ENCODE results near the gene MYEOV.

Gene MYEOV

DNA sequence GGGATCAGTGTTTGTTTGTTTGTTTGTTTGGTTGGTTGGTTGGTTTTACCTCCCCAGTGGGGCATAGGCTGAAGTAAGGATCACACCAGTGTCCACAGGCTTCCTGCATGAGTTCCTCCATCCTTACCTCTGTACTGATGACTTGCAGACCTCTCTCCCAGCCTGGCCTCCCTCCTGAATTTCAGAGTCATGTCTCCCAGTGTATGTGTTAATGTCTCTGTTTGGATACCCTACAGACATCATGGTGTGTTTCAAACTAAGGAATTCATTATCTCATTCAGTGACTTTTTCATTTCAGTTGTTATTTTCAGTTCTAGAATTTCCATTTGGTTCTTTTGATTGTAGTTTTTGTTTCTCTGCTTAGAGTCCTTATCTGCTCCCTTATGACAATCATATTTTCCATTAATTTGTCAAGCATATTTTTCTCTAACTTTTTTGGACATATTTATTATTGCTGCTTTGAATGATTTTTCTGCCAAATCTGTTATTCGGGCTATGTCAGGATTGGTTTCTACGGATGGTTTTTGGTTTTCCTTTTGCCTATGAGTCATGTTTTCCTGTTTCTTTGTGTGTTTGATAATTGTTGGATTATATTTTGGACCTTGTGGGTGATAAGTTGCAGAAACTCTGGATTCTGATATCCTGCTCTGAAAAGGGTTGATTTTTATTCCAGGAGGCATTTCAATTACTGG lies 23.6 kb downstream of the MYEOV start:
- no peaks in the 10 kb centered on the region for H3K36me3 ChIP-seq (ENCODE audit: control insufficient read depth, insufficient read depth, low read length)
- 91 to 97% methylated on average over 2 of the region's 2 CpGs for WGBS, 2 experiments
- H3K27me3 ChIP-seq (ENCODE audit: control insufficient read depth, insufficient read depth, low read length, poor library complexity, severe bottlenecking), result no peaks in the 10 kb centered on the region
- no peaks in the 10 kb centered on the region for H3K9me3 ChIP-seq (ENCODE audit: control insufficient read depth, low read length)
- no peak overlapping the region for H3K4me3 ChIP-seq (ENCODE audit: insufficient read depth, low read depth, low read length)
- H3K27ac ChIP-seq (ENCODE audit: insufficient read depth, low read depth, low read length, poor library complexity, severe bottlenecking), result no peak overlapping the region
- no peaks in the 10 kb centered on the region for H3K4me1 ChIP-seq (ENCODE audit: control insufficient read depth, insufficient read depth, low read length)

- Histone ChIP-seq H3K4me1 (ENCODE audit: control insufficient read depth, insufficient read depth, low read length) (no peaks in the 10 kb centered on the region), H3K27me3 (ENCODE audit: control insufficient read depth, insufficient read depth, low read length, poor library complexity, severe bottlenecking) (no peaks in the 10 kb centered on the region), H3K27ac (ENCODE audit: insufficient read depth, low read depth, low read length, poor library complexity, severe bottlenecking) (no peak overlapping the region), H3K4me3 (ENCODE audit: insufficient read depth, low read depth, low read length) (no peak overlapping the region), H3K36me3 (ENCODE audit: control insufficient read depth, insufficient read depth, low read length) (no peaks in the 10 kb centered on the region), H3K9me3 (ENCODE audit: control insufficient read depth, low read length) (no peaks in the 10 kb centered on the region)
- 85 to 94% methylated on average over 1 of the region's 1 CpG for WGBS, 2 experiments
Measured at GRCh38 chr11:69318093-69318420, 24.1 kb downstream of the MYEOV start.

GRCh38 chr11:69319255-69320106 lies 25.5 kb downstream of the MYEOV start:
- H3K9me3 ChIP-seq (ENCODE audit: control insufficient read depth, low read length), result no peaks in the 10 kb centered on the region
- no peak overlapping the region for H3K27ac ChIP-seq (ENCODE audit: insufficient read depth, low read depth, low read length, poor library complexity, severe bottlenecking)
- WGBS, 2 experiments, result 87% methylated on average over 13 of the region's 13 CpGs
- no peaks in the 10 kb centered on the region for H3K27me3 ChIP-seq (ENCODE audit: control insufficient read depth, insufficient read depth, low read length, poor library complexity, severe bottlenecking)
- H3K4me1 ChIP-seq (ENCODE audit: control insufficient read depth, insufficient read depth, low read length), result no peaks in the 10 kb centered on the region
- H3K36me3 ChIP-seq (ENCODE audit: control insufficient read depth, insufficient read depth, low read length), result no peaks in the 10 kb centered on the region
- H3K4me3 ChIP-seq (ENCODE audit: insufficient read depth, low read depth, low read length), result no peak overlapping the region

DNA sequence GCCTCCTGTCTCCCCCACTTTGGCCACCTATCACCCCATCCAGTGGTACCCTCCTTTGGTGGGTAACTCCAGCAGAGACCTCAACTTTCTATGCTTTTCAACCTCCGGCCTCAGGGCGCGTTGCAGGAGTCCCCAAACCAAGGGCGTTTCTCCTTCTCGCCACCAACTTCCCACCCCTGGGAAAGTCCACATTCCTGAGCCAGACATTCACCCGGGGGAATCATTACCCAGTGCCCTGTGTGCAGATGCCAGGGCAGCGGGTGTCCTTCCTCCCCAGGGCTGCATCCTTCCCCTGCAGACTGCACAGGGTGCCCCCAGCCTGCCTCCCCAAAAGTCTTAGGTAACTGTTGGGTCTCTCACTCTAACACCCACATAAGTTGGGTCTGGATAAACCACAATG lies 26.4 kb downstream of the MYEOV start:
- Histone ChIP-seq H3K4me3 (ENCODE audit: insufficient read depth, low read depth, low read length) (no peak overlapping the region), H3K4me1 (ENCODE audit: control insufficient read depth, insufficient read depth, low read length) (no peaks in the 10 kb centered on the region), H3K27me3 (ENCODE audit: control insufficient read depth, insufficient read depth, low read length, poor library complexity, severe bottlenecking) (no peaks in the 10 kb centered on the region), H3K36me3 (ENCODE audit: control insufficient read depth, insufficient read depth, low read length) (no peaks in the 10 kb centered on the region), H3K27ac (ENCODE audit: insufficient read depth, low read depth, low read length, poor library complexity, severe bottlenecking) (no peak overlapping the region), H3K9me3 (ENCODE audit: control insufficient read depth, low read length) (no peaks in the 10 kb centered on the region)
- 94 to 95% methylated on average over 7 of the region's 7 CpGs for WGBS, 2 experiments

DNA sequence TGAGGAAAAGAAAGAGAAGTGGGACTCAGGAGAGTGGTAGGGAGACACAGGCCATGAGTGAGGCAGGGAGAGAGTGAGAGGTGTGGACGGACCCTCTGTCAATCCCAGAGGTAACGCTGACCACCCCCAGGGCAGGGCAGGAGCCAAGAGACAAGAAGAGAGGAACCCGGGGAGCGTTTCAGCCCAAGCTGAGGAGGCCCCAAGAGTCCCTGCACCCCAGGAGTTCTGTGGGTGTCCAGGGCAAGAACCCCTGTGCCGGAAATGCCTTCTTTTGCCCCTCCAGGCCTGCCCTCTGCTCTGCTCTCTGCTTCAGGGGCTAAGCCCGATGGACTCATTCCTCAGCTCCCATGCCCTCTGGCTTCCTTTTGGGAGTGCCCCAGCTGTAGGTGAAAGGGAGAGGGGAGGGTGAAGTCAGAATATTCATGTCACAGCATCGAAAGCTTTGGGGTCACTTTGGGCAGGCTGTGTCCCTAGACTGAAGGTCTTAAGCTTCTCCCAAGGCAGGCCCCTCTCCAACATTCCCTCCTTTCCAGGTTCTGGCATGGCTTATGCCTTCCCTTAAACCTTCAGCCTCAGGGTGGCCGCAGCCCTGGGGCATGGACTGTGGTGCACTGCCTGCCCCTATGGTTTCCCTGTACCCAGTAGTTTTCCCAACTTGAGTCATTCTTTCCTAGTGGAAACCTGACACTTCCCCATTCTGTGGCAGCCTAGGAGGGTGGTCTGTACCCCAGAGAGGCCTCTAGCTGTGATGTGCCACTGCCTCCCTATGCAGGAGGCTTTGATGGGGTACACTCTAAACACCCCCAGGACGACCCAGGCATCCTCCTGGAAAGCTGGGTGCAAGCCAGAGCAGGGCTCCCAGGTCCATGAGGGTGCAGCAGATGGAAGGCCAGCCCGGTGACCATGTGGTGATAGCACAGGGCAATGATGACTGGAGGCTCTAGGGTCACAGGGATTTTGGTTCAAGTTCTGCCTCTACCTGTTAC lies 27.1 kb downstream of the MYEOV start:
- Histone ChIP-seq H3K4me1 (ENCODE audit: control insufficient read depth, insufficient read depth, low read length) (no peaks in the 10 kb centered on the region), H3K4me3 (ENCODE audit: insufficient read depth, low read depth, low read length) (no peak overlapping the region), H3K9me3 (ENCODE audit: control insufficient read depth, low read length) (no peaks in the 10 kb centered on the region), H3K27ac (ENCODE audit: insufficient read depth, low read depth, low read length, poor library complexity, severe bottlenecking) (no peak overlapping the region), H3K36me3 (ENCODE audit: control insufficient read depth, insufficient read depth, low read length) (no peaks in the 10 kb centered on the region), H3K27me3 (ENCODE audit: control insufficient read depth, insufficient read depth, low read length, poor library complexity, severe bottlenecking) (no peaks in the 10 kb centered on the region)
- 80 to 81% methylated on average over 10 of the region's 10 CpGs for WGBS, 2 experiments

GRCh38 chr11:69321877-69322361 lies 28.0 kb downstream of the MYEOV start:
- Histone ChIP-seq H3K4me1 (ENCODE audit: control insufficient read depth, insufficient read depth, low read length) (no peaks in the 10 kb centered on the region), H3K27me3 (ENCODE audit: control insufficient read depth, insufficient read depth, low read length, poor library complexity, severe bottlenecking) (no peaks in the 10 kb centered on the region), H3K9me3 (ENCODE audit: control insufficient read depth, low read length) (no peaks in the 10 kb centered on the region), H3K27ac (ENCODE audit: insufficient read depth, low read depth, low read length, poor library complexity, severe bottlenecking) (no peak overlapping the region), H3K4me3 (ENCODE audit: insufficient read depth, low read depth, low read length) (no peak overlapping the region), H3K36me3 (ENCODE audit: control insufficient read depth, insufficient read depth, low read length) (no peaks in the 10 kb centered on the region)
- 90 to 91% methylated on average over 5 of the region's 5 CpGs for WGBS, 2 experiments

GRCh38 chr11:69325446-69325845 lies 31.5 kb downstream of the MYEOV start:
- H3K36me3 ChIP-seq (ENCODE audit: control insufficient read depth, insufficient read depth, low read length), result no peaks in the 10 kb centered on the region
- WGBS, 2 experiments, result 93% methylated on average over 8 of the region's 8 CpGs
- H3K4me3 ChIP-seq (ENCODE audit: insufficient read depth, low read depth, low read length), result no peak overlapping the region
- no peaks in the 10 kb centered on the region for H3K27me3 ChIP-seq (ENCODE audit: control insufficient read depth, insufficient read depth, low read length, poor library complexity, severe bottlenecking)
- H3K9me3 ChIP-seq (ENCODE audit: control insufficient read depth, low read length), result no peaks in the 10 kb centered on the region
- no peaks in the 10 kb centered on the region for H3K4me1 ChIP-seq (ENCODE audit: control insufficient read depth, insufficient read depth, low read length)
- H3K27ac ChIP-seq (ENCODE audit: insufficient read depth, low read depth, low read length, poor library complexity, severe bottlenecking), result no peak overlapping the region

GRCh38 chr11:69326622-69327219 lies 32.8 kb downstream of the MYEOV start:
- H3K4me1 ChIP-seq (ENCODE audit: control insufficient read depth, insufficient read depth, low read length), result no peaks in the 10 kb centered on the region
- H3K9me3 ChIP-seq (ENCODE audit: control insufficient read depth, low read length), result no peaks in the 10 kb centered on the region
- 94 to 97% methylated on average over 7 of the region's 7 CpGs for WGBS, 2 experiments
- no peaks in the 10 kb centered on the region for H3K36me3 ChIP-seq (ENCODE audit: control insufficient read depth, insufficient read depth, low read length)
- H3K4me3 ChIP-seq (ENCODE audit: insufficient read depth, low read depth, low read length), result no peak overlapping the region
- no peak overlapping the region for H3K27ac ChIP-seq (ENCODE audit: insufficient read depth, low read depth, low read length, poor library complexity, severe bottlenecking)
- no peaks in the 10 kb centered on the region for H3K27me3 ChIP-seq (ENCODE audit: control insufficient read depth, insufficient read depth, low read length, poor library complexity, severe bottlenecking)

DNA sequence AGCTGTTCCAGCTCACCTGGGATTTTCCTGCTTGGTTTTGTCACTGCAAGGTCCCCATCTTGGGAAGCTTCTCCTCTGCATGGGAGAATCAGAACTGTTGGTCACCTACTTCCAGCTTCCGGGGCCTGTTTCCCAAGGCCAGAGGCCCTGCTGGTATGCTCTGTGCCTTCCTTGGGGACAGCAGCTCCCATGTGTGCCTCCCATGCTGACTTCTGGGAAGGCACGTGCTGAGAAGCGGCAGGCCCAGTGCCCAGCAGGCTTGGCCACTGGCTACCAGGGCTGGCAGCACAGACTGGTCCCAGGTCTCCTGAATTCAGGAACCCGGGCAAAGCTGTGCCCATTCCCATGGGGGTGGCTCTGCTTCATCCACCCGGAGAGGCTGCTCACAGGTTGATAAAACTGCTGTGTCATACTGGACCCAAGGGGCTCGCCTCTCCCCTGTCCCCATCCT lies 33.8 kb downstream of the MYEOV start:
- no peak overlapping the region for H3K4me3 ChIP-seq (ENCODE audit: insufficient read depth, low read depth, low read length)
- H3K36me3 ChIP-seq (ENCODE audit: control insufficient read depth, insufficient read depth, low read length), result no peaks in the 10 kb centered on the region
- H3K4me1 ChIP-seq (ENCODE audit: control insufficient read depth, insufficient read depth, low read length), result no peaks in the 10 kb centered on the region
- 94% methylated on average over 6 of the region's 6 CpGs for WGBS, 2 experiments
- H3K9me3 ChIP-seq (ENCODE audit: control insufficient read depth, low read length), result no peaks in the 10 kb centered on the region
- H3K27ac ChIP-seq (ENCODE audit: insufficient read depth, low read depth, low read length, poor library complexity, severe bottlenecking), result no peak overlapping the region
- no peaks in the 10 kb centered on the region for H3K27me3 ChIP-seq (ENCODE audit: control insufficient read depth, insufficient read depth, low read length, poor library complexity, severe bottlenecking)

Data from ectodermal cell (in vitro differentiated cells).